HTR-8/SVneo (cell line): ENCODE data around the gene WDR17.
A peak's percentile ranks its signal among the peaks of the same experiment; 100 is the strongest.
"Not testable (repeated sequence)": the region's sequence is repeated elsewhere in the genome, so short reads cannot be mapped to it uniquely, and the experiment has no call there.

ENCODE experiments used
- DNase-seq: peaks from one replicate; pipeline ENCODE4 v3.0.0; 2011; ENCODE audit warnings: low spot score, mixed read lengths; ENCODE audit not compliant: insufficient read length
- FAIRE-seq: peaks from 2 replicates; lab custom pipeline; 2011; peaks lifted over from hg19 to GRCh38; lab: Jason Lieb, UNC

WDR17 gene

DNA sequence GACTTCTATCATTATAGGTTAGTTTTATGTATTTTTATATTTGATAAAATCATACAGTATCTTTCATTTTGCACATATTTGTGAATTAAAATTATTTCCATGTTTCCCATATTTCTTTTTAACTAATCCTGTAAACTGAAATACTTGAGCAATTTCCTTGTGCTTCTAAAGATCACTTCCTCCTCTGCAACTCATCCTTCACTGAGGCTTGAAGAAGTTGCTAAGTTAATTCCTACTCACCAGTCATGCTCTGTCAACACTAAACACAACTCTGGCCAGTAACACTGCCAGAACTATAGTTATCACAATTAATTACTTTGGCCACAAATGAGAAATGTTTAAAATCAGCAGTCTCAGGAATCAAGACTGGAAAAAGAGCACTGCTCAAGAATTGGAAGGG is 123.0 kb downstream of the WDR17 start:
- FAIRE-seq = no peak
- DNase-seq = no peak

DNA sequence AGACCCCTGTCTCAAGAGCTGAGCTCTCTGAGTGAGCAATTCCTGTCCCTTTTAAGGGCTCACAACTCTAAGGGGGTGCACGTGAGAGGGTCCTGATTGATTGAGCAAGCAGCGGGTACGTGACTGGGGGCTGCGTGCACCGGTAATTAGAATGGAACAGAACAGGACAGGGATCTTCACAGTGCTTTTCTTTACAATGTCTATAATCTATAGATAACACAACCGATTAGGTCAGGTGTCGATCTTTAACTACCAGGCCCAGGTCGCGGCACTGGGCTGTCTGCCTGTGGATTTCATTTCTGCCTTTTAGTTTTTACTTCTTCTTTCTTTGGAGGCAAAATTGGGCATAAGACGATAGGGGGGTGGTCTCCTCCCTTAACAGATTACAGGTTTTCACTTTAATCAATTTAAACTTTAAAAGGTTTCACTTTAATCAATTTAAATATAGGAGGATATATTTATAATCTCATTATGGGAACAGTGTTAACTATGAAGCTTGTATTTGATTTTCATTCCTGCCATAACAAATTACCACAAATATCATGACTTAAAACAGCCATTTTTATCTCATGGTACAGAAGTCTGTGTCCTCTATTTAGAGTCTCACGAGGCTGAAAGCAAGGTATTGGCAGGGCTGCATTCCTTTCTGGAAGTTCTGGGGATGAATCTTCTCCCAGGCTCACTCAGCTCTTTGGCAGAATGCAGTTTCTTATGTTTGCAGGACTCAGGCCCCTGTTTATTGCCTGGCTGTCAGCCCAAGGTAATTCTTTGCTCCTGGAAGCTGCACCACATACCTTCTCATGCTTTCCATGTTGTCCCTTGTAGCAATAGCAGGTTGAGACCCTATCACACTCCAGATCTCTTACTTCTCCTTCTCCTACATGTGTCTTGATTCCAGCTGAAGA is 124.5 kb downstream of the WDR17 start:
- DNase-seq = no peak
- no peak for FAIRE-seq

DNA sequence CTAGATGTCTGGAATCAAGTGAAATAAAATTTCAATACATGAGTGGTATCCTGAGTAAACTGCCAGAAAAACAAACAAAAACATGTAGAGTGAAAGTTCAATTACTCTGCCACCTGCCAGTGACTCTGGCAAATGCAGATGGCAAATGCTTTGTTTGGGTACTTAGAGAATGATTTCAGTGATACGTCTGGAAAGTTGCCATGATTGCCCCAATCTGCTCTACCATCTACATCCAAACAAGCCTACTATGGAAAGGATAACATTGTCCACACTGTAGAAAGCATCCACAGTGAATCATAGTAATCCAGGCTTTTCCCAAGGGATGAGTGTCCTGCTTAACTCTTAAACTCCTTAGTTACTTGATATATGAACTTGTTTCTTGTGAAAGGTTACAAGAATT is 126.3 kb downstream of the WDR17 start:
- DNase-seq (no peak), FAIRE-seq (peak; percentile 51)

DNA sequence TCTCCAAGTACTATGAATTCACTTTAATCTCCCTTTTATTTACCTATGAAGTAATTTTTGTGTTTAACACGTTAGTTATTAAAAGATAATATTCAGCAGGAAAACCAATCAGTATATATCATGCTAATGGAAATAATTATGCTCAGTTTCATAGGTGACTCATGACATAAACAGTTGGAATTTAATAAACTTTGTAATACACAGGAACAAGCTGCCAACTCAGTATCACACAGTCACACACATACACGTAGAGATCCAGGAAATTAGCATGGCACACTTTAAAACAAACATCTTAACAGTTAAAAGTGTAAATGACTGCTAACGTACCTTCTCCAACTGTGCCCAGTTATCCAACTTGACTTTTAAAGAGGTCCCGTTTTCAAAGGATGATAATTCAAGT is 127.5 kb downstream of the WDR17 start:
- DNase-seq = no peak
- no peak for FAIRE-seq

DNA sequence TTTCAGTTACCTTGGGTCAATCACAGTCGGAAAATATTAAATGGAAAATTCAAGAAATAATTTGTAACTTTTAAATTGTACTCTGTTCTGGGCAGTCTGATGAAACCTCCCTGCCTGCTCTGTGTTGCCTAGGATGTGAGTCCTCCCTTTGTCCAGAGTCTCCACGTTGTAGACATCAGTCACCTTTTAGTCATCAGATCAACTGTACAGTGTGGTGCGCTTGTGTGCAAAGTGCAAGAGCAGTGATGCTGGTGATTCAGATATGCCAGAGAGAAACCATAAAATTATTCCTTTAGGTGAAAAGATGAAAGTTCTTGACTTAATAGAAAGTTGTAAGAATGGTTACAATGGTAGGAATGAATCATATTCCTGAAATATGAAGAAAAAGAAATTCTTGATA is 128.3 kb downstream of the WDR17 start:
- FAIRE-seq = peak; percentile 9

DNA sequence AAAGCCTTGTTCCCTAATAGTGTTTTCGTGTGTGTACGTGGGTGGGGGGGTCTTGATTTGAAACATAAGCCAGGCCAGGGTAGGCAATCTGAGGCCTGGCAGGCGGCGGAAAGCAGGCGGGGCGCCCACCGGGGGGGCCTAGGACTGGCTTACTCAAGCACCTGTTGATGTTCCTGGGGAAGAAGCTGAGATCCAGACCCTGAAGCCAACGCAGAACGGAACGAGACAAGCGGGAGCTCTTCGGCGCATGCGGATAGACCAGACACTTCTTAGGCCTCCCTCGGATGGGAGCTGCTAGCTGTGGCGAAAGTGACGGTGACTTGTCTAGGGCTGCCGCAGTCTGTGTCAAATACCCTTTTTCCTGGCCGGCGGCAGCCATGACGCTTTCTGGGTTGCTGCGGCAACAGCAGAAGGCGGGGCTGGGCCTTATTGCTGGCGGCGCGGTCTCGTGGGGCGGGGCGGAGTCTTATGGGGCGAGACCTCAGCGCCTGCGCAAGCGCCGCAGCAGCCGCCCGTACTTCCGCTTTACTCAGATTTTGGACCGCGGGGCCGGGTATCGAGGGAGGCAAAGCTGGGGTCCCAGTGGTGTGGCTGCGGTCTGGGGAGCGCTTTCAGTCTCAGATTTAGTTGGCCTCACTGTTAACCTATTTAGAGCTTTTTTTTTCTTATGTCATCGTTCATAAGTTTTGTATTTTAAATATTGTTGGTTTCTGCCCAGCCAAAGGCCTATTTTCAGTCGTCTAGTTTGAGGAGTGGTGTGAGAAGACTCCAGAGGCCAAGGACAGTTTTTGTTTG is 129.7 kb downstream of the WDR17 start, which contains the start of gene SPATA4:
TSS of gene SPATA4 (minus strand) at position 402 of the 795 bp plus-strand sequence. CDS start at position 379, 23 bp downstream.
- peak; percentile 92 for DNase-seq
- FAIRE-seq = peak; percentile 97

More for the DNA sequence above, 128.3 kb downstream of the WDR17 start:
- DNase-seq = no peak

DNA sequence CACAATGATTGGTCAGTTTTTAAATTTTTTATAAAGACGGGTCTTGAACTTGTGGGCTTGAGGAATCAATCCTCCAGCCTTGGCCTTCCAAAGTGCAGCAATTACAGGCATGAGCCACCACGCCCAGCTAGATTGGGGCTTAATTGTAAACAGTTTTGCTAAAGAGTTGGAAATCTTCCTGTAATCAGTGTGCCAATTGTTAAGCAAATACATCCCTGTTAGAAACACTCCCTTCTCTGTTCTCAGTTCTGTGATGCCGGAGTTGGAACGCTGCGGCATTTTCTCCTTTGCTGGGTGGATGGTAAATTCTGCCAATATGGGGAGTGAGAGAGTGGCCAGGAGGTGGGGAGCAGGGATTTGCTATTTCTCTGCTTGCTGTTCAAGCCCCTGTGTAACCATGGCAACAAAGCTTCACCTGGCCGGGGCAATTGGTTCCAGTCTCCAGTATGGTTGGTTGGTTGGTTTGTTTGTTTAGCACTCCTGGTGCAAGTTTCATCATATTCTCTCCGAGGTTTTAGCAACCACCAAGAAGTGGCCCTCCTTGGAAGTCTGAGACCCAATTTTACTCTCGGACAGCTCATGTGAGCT is 132.8 kb downstream of the WDR17 start:
- DNase-seq = no peak
- FAIRE-seq = no peak

DNA sequence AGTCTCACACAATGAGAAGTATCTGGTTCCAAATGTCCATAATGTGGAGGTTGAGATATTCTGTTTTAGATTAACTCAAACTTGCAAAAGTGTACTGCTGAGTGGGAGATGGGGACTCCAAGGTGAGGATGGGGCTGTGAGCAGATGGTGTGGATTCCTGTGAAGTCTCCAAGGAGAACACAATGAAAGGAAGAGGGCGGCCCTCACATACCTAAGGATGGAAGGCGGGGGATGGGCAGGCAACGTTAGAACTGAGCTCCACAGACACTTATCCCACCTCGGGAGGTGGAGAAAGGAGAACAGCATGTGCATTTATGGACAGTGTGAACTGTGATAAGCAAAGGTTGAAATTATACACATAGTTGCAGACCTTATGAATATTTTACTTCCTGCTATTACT is 139.7 kb downstream of the WDR17 start:
- DNase-seq (no peak), FAIRE-seq (no peak)

DNA sequence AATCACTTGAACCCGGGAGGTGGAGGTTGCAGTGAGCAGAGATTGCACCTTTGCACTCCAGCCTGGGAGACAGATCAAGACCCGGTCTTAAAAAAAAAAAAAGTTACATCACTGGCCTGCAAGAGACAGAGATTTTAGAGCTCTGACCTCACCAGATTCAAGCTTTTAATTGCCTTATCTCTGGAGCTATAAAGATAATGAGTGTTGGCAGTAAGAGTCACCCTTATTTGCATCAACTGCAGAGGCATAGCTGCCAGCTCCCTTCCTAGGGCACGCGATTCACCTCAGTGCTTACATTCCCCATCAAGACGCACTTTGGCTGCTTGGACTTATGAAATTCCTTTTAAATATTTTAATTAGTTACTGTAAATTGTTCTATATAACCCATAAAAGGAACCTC is 142.2 kb downstream of the WDR17 start:
- no peak for FAIRE-seq
- DNase-seq = no peak

DNA sequence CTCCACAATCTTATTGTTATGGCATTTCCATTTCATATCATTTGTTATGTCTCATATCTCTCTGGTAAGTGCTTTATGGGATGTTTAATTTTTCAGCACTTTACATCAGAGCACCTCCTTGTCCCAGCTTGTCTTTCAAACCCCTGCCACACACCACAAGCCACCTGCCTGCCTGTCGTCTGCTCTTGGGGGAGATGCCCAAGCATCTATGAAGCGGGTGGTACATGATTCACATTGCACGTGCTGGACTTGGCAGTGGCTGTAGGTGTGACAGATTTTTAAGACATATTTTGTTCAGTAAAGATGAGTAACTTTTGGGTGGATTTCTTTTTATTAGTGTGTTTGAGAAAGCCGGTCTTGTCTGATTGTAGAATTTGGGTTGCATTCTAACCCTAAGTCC is 143.9 kb downstream of the WDR17 start:
- FAIRE-seq (no peak), DNase-seq (no peak)

DNA sequence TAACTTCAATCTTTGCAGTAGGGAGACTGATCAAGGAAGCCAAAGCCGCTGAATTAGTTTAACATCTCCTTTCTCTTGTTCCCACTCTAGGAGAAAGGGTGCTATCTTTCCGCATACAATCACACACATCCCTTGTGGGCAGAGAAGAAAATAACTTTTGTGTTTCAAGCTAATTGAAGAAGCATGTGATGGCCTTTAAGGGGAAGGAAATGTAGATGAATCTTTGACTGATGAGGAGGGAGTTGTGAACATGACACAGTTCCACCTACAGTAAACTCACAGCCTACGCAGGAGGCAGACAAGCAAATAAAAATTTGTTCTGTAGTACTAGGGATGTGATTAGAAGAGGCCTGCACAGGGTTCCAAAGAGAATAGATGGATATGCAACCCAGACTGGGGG is 144.5 kb downstream of the WDR17 start:
- FAIRE-seq (no peak), DNase-seq (no peak)

DNA sequence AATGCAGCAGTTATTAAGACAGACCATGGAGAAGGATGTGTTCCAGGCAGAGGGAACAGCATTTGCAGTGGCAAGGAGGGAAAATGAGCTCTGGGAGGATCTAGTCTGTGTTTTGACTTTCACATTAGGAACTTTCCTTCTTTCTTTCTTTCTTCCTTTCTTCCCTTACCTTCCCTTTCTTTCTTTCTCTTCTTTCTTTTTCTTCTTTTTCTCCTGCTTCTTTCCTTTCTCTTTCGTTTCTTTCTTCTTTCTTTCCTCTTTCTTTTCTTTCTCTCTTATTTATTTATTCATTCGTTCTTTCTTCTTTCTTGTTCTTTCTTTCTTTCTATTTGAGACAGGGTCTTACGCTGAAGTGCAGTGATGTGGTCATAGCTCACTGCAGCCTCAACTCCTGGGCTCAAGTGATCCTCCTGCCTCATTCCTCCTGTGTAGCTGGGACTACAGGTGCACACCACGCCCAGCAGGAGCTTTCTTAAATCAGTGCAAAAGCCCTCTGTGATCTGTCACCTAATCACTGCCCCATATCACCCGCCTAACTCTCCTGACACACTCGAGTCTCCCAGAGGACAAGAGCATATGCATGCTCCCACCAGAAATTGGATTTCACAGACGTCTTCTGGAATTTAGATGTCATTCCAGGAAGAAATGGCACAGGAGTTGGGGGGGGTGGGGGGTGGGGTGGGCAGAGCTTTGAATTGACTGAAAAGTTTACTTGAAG is 145.1 kb downstream of the WDR17 start:
- DNase-seq = no peak
- no peak for FAIRE-seq

DNA sequence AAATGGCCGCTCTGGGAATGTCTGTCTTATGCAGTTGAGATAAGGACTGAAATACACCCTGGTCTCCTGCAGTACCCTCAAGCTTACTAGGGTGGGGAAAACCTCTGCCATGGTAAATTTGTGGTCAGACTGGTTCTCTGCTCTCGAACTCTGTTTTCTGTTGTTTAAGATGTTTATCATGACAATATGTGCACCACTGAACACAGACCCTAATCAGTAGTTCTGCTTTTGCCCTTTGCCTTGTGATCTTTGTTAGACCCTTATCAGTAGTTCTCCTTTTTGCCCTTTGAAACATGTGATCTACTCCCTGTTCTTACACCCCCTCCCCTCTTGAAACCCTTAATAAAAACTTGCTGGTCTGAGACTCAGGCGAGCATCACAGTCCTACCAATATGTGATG is 146.7 kb downstream of the WDR17 start:
- DNase-seq, FAIRE-seq: not testable (repeated sequence)

DNA sequence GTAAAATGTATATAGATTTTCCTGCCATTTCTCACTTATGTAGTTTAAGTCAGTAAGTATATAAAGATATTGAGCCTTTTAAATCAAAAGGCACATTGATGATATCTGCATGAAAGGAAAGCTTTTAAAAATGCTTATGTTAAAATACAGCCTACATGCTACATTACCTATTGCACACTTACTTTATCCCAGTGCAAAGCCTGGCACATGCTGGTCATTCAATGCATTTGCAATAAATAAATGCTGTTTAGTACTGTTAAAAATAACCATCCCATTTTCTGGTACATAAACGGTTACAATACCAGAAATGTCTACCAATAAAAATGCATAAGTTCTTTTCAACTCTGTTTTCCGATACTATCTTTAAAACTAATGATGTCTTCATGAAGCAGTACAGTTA is 151.9 kb downstream of the WDR17 start:
- no peak for DNase-seq
- no peak for FAIRE-seq

DNA sequence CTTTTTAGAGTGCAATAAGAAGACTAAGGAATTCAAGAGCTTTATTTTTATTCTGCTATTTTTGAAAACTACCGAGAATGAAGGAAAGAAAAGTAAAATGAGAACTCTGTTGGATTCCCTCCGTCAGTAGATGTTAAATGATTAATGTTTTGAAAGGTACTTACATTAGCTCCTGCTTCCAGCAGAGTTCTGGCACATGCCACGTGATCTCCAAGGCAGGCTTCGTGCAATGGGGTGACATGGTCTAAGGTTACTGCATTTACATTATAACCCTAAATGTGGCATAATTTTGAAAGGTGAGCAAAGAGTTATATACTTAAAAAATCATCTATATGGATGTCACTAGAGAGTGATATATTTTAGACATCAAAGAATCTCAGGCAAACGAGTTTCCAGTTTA is 156.5 kb downstream of the WDR17 start:
- FAIRE-seq = no peak
- DNase-seq = no peak

DNA sequence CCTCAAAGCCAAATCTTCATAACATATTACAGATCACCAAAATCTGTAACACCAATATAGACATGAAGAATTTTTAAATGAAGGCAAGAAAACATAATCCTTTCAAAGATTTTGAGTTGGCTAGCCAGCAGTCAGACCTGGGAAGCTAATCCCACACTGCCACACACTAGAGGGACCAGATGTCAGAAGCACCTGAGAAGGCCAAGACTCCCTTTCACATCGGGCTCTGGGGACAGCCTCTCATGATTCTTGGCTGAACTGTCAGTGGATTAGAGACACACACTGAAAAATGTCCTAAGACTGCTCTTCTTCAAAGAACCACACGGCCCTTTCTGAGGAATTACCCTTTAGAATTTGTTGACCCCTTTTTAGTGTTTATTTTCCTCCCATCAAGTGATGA is 157.9 kb downstream of the WDR17 start:
- no peak for DNase-seq
- FAIRE-seq = no peak

DNA sequence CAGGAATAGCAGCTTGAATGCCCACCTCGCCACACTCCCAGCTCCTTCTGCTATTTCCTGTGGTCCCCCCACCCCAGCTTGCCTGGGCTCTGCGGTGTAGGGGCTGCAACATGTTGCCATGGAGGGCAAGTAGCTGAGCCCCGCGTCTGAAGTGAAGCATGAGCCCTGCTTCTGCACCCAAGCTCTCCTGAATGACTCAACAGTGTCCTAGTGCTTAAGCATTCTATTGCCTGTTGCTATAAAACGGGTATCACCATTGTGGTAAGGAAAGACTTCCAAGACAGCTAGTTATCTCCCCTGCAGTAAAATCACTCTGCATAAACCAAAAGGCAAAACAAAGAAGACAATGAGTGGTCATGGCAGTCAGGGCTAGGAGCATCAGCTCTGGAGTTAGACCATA is 161.1 kb downstream of the WDR17 start:
- no peak for DNase-seq
- peak; percentile 23 for FAIRE-seq

DNA sequence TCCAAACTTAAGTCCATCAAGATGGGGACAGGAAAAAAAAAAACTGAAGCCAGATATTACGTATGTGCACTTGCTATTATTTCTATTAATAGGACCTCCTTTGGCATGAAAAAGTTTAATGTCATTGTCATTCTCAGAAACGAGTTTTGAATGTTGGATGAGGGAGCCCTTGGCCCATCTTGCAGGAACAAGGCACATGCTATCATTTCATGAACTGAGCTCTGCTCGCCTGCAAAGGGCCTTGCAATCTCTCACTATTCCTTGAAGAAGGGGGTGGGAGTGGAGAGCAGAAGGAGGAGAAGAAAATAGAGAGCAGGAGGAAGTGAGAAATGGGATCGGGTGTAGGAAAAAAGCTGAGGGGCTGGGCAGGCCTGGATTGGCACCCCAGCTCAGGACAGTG is 164.0 kb downstream of the WDR17 start:
- no peak for FAIRE-seq
- no peak for DNase-seq
